Panc1 (cell line): Measurements from ENCODE around the gene OXT. TPM values are rescaled to one million over a fixed set of nuclear protein-coding genes. Genes with fewer than 3 reads are reported as not detected.

Experiments
- ATAC-seq: fragments of 200-7000 bp; cut with Tn5 transposase; 2 replicates; pipeline ENCODE4 v1.9.1; 2020; ENCODE audit warnings: mild to moderate bottlenecking, moderate library complexity
- BruUV-seq: library from RNA; stranded (reverse); fragments of 400-500 nt; replicated peaks from 2 replicates; lab custom pipeline; 2021; lab: Mats Ljungman, UMichigan
- CTCF ChIA-PET: fragments of 300-600 bp; sonication (Branson Sonifier 250); formaldehyde crosslinking; loops from one replicate; lab custom pipeline; 2022; ENCODE audit warnings: antibody characterized with exemption; lab: Charles Lee
- POLR2A ChIA-PET: fragments of 300-600 bp; sonication (Branson Sonifier 250); formaldehyde crosslinking; loops from one replicate; lab custom pipeline; 2022; ENCODE audit warnings: antibody characterized with exemption; lab: Charles Lee
- DNase-seq: peaks from one replicate; pipeline ENCODE4 v3.0.0-alpha.2; 2010; ENCODE audit warnings: low read depth, low spot score
- H3K27ac ChIP-seq: 2 replicates; pipeline ENCODE4 v1.5.1; 2011; ENCODE audit warnings: mild to moderate bottlenecking, low read length, inconsistent platforms
- H3K27me3 ChIP-seq: fragments of 200-500 bp; sonication (Bioruptor generic); 2 replicates; pipeline ENCODE4 v1.6.0; 2014; ENCODE audit warnings: low read length, inconsistent platforms; ENCODE audit not compliant: control insufficient read depth, insufficient read depth
- H3K36me3 ChIP-seq: fragments of 200-500 bp; sonication (Bioruptor generic); 2 replicates; pipeline ENCODE4 v1.5.1; 2014; ENCODE audit warnings: inconsistent platforms, mild to moderate bottlenecking, low read length, moderate library complexity; ENCODE audit not compliant: control insufficient read depth, insufficient read depth
- H3K4me1 ChIP-seq: 2 replicates; pipeline ENCODE4 v1.5.1; 2011; ENCODE audit warnings: inconsistent platforms, mild to moderate bottlenecking, low read length, moderate library complexity; ENCODE audit not compliant: control insufficient read depth, insufficient read depth
- H3K4me3 ChIP-seq, 2 experiments: 2 replicates each; pipeline ENCODE4 v1.5.1; 2011 to 2012; ENCODE audit warnings: low read depth in 2 of 2, low read length in 2 of 2, mild to moderate bottlenecking in 2 of 2, inconsistent platforms in 1 of 2, moderate library complexity in 1 of 2
- H3K9me3 ChIP-seq: fragments of 200-500 bp; sonication (Bioruptor generic); 2 replicates; pipeline ENCODE4 v1.5.1; 2014; ENCODE audit warnings: low read depth, mild to moderate bottlenecking, inconsistent platforms, low read length, moderate library complexity; ENCODE audit not compliant: control insufficient read depth, insufficient read depth
- POLR2AphosphoS5 ChIP-seq: IDR thresholded peaks from 2 replicates; pipeline ENCODE4 v1.6.1; 2012; ENCODE audit warnings: mild to moderate bottlenecking, low read depth, low read length, moderate library complexity
- REST ChIP-seq, 2 experiments: IDR thresholded peaks; 2 replicates each; pipeline ENCODE4 v1.6.1; 2011 to 2012; ENCODE audit warnings: low read depth in 2 of 2, control low read depth in 1 of 2, low read length in 1 of 2, mild to moderate bottlenecking in 1 of 2, moderate library complexity in 1 of 2; ENCODE audit not compliant: insufficient read depth in 1 of 2
- SIN3A ChIP-seq: IDR thresholded peaks from 2 replicates; pipeline ENCODE4 v1.6.1; 2012; ENCODE audit warnings: low read depth, mild to moderate bottlenecking, low read length, moderate library complexity, borderline replicate concordance; ENCODE audit not compliant: insufficient read depth
- TCF7L2 ChIP-seq: IDR thresholded peaks from 2 replicates; pipeline ENCODE4 v1.6.1; 2011; ENCODE audit warnings: mild to moderate bottlenecking, low read depth, low read length, inconsistent platforms
- in situ Hi-C: cut with HindIII; loops from 2 replicates; pipeline ENCODE4 v1.10.0; 2016; ENCODE audit warnings: low sequenced_read_pairs, low pct_unique_long_range_greater_than_20kb
- intact Hi-C: fragments of 100-400 bp; cut with micrococcal nuclease; formaldehyde crosslinking; loops from one replicate; pipeline ENCODE4 v1.10.0; 2022; ENCODE audit not compliant: unreplicated experiment
- total RNA-seq: library from RNA; stranded (reverse); gene quantifications from one replicate; pipeline ENCODE4 v1.2.1, GENCODE V29; 2021; ENCODE audit not compliant: unreplicated experiment
- TF ChIP-seq, protein P1 (sequence below): fragments of 450-650 bp; IDR thresholded peaks from 2 replicates; pipeline ENCODE4 v1.5.1; 2017; ENCODE audit warnings: mild to moderate bottlenecking

OXT gene
- total RNA-seq, 1 experiment from 2014 or later: not detected

- Histone ChIP-seq H3K36me3 (no peaks in the 10 kb centered on the region), H3K27me3 (no peaks in the 10 kb centered on the region), H3K4me3 (no peak overlapping the region), H3K27ac (no peak overlapping the region), H3K9me3 (no peaks in the 10 kb centered on the region), H3K4me1 (no peaks in the 10 kb centered on the region; the same call in 1 of the 2 replicates)
- no TSS peak for BruUV-seq
- intact Hi-C loops (no loop called here), in situ Hi-C loops (no loop called here)
- TF ChIP-seq POLR2AphosphoS5: no peak
- TF ChIP-seq REST (IDR thresholded peaks at IDR 0.05; ENCODE audit: insufficient read depth in 1 of 2, low read depth in 2 of 2, low read length in 1 of 2): no peak
- TF ChIP-seq, protein P1, sequence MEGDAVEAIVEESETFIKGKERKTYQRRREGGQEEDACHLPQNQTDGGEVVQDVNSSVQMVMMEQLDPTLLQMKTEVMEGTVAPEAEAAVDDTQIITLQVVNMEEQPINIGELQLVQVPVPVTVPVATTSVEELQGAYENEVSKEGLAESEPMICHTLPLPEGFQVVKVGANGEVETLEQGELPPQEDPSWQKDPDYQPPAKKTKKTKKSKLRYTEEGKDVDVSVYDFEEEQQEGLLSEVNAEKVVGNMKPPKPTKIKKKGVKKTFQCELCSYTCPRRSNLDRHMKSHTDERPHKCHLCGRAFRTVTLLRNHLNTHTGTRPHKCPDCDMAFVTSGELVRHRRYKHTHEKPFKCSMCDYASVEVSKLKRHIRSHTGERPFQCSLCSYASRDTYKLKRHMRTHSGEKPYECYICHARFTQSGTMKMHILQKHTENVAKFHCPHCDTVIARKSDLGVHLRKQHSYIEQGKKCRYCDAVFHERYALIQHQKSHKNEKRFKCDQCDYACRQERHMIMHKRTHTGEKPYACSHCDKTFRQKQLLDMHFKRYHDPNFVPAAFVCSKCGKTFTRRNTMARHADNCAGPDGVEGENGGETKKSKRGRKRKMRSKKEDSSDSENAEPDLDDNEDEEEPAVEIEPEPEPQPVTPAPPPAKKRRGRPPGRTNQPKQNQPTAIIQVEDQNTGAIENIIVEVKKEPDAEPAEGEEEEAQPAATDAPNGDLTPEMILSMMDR: no peak
- no peak for TF ChIP-seq TCF7L2
- no peak for TF ChIP-seq SIN3A
- POLR2A ChIA-PET: no interaction called here
- CTCF ChIA-PET: no interaction called here
- ATAC-seq (no peak), DNase-seq (no peak)
These were observed 29.1 kb downstream of the OXT start for GRCh38 chr20:3100480-3100879.

GRCh38 chr20:3101251-3101650, 29.8 kb downstream of the OXT start:
- H3K4me1 ChIP-seq: no peaks in the 10 kb centered on the region; the same call in 1 of the 2 replicates
- POLR2A ChIA-PET: interaction anchor here (0.7 kb wide), 1 partner anchor 365 kb away, joined by 9 read pairs; no protein-coding TSS in a partner anchor
- no peak for DNase-seq
- no peak overlapping the region for H3K27ac ChIP-seq
- no peak overlapping the region for H3K4me3 ChIP-seq
- H3K9me3 ChIP-seq: no peaks in the 10 kb centered on the region
- TF ChIP-seq POLR2AphosphoS5 (no peak), TCF7L2 (no peak), SIN3A (no peak), REST (IDR thresholded peaks at IDR 0.05; ENCODE audit: insufficient read depth in 1 of 2, low read depth in 2 of 2, low read length in 1 of 2) (no peak)
- TF ChIP-seq, protein P1: no peak
- CTCF ChIA-PET: interaction anchor here (0.7 kb wide), 1 partner anchor 229 kb away, joined by 5 read pairs; no protein-coding TSS in a partner anchor
- intact Hi-C loops: no loop called here
- no peak for ATAC-seq
- in situ Hi-C loops: no loop called here
- H3K36me3 ChIP-seq: no peaks in the 10 kb centered on the region
- H3K27me3 ChIP-seq: no peaks in the 10 kb centered on the region
- BruUV-seq: no TSS peak
